Stimulated activated CD8-positive, alpha-beta memory T cell treated with anti-CD3 and anti-CD28 coated beads, Interleukin-12 subunit alpha, Interleukin-12 subunit beta, amount 100 ng/mL, for 1 hour (primary cell): Measurements from ENCODE around the gene UBR4.

Source experiments
- DNase-seq: peaks from one replicate; pipeline ENCODE4 v3.0.0-alpha.2; 2020; ENCODE audit warnings: low read depth

UBR4 gene

DNA sequence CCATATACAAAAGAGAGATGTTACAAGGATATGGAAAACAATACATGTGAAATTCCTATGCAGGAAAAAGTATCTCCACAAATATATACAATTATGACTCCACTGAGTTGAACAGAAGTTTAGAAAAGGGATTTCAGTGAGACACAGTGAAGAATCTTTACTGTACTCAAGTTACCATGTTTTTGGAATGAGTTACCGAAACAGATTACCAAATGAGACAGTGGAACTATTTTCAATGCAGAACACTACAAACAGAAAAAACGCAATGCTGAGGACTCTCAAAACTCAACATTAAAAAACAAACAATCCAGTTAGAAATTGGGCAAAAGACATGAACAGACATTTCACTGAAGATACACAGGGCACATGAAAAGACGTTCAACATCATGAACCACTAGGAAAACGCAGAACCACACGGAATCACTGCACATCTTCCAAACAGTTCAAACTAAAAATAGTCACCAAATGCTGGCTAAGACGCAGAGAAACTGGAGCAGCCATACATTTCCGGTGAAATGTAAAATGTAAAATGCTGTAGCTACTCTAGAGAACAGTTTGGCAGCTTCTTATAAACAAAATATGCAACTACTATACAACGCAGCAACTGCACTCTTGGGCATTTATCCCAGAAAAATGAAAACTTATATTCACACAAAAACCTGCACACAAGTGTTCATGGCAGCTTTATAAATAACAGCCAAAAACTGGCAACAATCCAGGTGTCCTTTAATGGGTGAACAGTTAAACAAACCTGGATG, 118.7 kb downstream of the UBR4 start:
- DNase-seq, result no peak

DNA sequence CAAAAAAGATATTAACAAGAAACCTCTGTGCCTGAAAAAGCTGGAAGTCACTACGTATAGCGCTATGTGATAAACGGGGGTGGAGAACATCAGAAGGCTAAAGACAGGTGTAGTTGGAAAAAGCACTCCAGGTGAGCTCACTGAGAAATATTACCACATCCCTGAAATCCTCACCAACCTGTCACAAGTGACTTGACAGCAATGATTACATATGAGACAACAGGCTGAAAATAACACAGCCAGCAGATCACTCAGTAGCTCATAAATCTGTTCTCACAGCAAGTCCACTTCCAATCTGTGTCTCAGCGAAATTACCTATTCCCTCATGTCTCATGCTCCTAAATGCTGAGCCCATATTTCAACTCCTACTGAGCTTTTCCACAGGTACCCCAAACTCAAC, 120.5 kb downstream of the UBR4 start:
- no peak for DNase-seq

DNA sequence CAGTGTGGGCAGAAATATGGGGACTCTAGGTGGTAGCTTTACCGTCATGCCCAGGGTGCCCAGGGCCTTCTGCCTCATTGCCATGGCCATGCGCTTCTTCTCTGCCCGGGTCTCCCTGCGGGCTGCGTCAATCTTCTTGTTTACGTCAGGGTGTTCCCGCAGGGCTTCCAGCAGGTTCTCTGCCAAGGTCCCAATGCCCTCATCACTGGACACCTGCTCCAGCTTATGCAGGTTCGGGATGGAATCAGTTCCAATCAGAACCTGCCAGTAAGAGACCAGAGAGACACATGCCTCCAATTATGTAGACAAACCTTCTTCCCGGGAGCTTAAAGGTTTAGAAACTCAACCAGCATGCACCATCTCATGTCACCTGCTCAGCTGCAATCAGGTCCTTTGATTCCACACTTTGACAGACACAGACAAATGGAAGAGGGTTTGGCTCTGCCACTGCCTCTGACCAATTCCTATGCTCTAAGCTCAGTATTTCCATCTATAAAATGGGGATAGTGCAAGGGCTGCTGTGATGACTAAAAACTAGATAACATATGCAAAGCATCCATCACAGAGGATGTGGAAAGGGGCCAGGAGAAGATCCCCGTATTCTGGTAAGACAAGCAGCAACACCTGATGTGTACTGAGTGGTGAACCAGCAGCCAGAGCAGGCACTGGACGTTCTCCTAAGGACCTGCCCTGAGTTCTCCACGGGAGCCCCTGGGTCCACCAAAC, 121.2 kb downstream of the UBR4 start:
- DNase-seq, result no peak

DNA sequence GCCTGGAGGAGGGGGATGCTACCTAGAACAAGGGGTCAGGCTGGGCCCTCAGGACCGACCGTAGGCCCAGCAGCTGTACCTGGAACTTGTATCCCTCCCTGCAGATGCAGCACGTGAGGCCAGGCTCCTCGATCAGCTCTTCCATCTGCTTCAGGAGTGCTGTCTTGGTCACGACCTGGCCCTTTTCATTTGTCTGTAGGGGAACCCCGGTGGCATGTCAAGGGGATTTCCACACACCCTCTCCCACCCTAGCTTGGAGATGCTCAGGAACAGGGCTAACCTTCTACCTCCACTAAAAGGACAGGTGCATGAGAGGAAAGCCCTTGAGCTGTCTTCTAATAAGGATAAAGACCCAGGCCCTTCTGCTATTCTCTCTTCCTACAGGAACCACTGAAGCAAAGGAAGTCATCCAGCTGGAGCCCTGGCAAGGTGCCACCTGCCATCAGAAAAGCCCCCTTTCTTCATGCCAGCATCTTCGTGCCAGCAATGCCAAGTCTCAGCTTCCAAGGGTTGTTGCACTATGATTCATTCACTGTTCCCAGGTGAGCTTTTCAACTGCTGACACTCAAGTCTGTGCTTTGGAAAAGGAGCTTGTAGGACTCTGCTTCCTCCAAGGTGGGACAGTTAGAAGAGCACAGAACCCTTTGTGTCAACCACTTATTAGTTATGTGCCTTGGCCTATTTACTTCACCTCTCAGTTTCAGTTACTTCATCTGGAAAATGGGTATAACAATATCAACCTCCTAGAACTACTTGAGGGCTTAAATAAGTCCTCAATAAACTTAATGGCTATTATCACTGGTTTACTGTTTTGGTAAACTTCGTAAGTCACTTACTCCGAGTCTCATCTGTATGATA, 122.1 kb downstream of the UBR4 start:
- DNase-seq, result no peak

DNA sequence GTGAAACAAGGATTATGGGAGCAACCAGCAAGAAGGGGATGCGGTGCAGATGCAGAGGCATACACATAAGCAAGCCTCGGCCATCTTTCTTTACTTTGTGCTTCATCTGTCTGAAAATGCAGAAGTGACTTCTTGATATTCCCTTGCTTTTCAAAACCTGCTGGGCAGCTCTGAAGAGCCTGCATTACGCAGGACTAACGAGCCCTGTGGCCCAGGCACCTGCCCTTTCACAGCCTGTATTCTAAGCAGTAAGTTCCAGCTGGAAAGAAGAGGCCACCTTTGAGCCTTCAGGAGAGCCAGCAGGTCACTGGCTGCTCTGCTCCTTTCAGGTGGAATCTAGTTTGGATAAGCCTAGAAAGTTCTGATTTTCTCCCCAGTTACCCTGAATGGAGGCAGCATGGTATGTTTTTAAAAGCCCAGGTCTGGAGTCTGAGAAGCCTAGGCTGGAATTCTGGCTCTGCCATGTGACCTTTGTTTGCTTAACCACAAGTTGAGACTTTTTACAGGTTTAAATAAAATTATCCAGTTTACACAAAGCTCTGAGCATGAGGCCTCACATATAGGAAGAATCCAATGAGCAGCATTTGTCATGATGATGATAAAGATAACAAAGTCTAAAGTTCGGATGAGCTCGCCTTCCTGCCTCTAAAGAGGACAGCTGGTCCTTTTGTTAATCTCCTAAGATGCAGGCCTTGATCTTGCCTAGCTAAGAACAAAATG, 122.9 kb downstream of the UBR4 start:
- no peak for DNase-seq

- no peak for DNase-seq
These were observed 123.7 kb downstream of the UBR4 start for GRCh38 chr1:19086176-19086875.

GRCh38 chr1:19084206-19084738, 125.8 kb downstream of the UBR4 start:
- DNase-seq, result no peak

GRCh38 chr1:19083081-19083480, 127.0 kb downstream of the UBR4 start:
- no peak for DNase-seq

DNA sequence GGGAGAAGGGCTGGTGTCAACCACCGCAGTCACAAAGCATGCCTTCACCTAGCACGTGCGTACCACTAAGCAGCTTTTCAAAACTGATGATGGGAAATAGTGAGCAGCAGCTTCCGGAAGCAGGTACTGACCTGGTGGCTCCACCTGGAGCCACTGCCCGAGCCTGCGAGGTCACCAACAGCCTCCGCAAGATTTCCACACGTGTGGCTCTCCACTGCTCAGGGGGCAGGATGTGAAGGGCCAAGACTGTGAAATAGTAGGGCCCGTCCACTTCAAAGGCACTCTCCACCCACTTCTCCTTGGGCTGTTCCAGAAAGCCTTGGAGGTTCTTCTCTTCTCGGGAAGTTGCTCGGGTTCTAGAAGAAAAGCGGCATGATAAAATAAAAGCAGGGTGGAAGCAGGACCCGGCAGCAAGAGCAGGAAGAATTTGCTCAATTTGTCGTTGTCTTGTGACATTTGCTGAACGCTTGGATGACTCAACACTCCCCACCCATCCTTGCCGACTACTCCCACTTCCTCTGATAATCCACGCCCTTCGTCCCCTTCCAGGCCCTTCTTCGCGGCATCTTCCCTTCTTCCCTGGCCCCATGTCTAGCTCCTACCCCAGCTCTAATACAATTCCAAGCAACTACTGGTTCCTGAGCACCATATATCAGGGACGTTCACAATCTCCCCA, 128.7 kb downstream of the UBR4 start:
- no peak for DNase-seq

DNA sequence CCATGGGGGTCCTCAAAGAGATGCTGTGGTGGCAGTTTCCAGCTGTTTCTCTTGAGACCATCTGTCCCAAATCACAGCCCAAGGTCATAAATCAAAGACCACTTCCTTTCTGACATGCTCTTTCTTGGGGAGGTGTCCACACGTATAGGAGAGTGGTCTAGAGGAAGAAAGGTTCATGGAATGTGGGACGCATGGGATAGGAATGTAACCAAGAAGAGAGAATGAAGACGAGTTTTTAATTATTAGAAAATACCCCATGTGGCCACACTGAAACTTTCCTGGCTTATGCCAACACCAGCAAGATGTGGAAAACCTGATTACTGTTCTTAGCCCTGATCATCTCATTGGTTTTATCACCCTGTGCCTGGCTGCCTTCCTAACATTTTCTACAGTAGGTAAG, 129.3 kb downstream of the UBR4 start:
- no peak for DNase-seq

GRCh38 chr1:19079541-19080472, 130.3 kb downstream of the UBR4 start:
- DNase-seq, result no peak

- DNase-seq, result no peak
These were observed 131.5 kb downstream of the UBR4 start for GRCh38 chr1:19078536-19078935.

- DNase-seq, result no peak
These were observed 133.0 kb downstream of the UBR4 start for GRCh38 chr1:19076841-19077616.

GRCh38 chr1:19074902-19075721, 135.0 kb downstream of the UBR4 start:
- DNase-seq, result no peak

- DNase-seq, result peak; percentile 27
These were observed 135.6 kb downstream of the UBR4 start for GRCh38 chr1:19074361-19074901.

DNA sequence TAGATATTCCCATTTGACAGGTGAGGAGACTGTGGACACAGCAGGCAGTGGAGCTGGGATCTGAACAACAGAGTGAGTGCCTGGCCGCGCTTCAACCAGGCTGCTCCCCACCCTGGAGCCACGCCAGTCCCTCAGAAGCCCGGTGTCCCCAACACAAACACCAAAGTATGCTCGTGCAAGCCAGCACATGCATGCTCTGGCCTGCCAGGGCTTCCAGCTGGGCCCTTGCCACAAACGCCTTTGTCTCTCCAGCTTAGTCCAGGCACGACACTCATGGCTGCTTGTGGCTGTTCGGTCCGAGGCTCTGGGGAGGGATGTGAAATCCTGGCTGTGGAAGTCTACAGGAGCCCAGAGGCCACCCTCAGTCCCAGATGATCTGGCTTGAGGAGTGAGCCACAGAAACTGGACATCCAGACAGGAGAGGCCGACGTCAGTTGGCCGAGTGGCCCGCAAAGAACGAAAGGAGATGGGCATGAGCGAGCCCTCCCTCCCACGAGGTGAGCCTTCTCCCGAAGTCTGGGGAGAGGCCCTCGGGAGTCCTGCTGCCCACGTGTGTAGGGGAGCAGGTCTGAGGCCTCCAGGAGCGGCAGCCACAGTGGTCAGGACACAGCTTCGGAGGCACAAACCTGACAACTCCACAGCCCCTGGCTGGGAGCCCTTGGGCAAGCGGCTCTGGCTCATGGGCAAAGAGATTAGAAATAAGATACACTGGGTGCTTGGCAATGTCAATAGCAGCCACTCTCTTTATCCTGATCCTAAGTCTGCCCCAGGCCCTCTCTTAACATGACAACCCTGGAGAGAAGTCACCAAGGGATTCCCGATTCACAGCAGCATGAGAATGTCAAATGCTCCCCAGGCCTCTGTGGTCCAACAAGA, 136.5 kb downstream of the UBR4 start:
- DNase-seq, result no peak
